MCF 10A (cell line): ENCODE measurements around the gene SLC6A17. TPM values are rescaled to one million over a fixed set of nuclear protein-coding genes. Genes with fewer than 3 reads are reported as not detected.

ENCODE experiments used
- BruUV-seq: library from RNA; stranded (reverse); fragments of 400-500 nt; replicated peaks from 2 replicates; lab custom pipeline; 2021; lab: Mats Ljungman, UMichigan
- CTCF ChIA-PET: fragments of 300-600 bp; sonication (Branson Sonifier 250); formaldehyde crosslinking; extraction: SDS; loops from one replicate; lab custom pipeline; 2021; ENCODE audit warnings: antibody characterized with exemption, inconsistent platforms; lab: Yijun Ruan, JAX
- POLR2A ChIA-PET: fragments of 300-600, 350-650 bp; sonication (Branson Sonifier 250); formaldehyde crosslinking; extraction: SDS; loops from one replicate; lab custom pipeline; 2020; ENCODE audit warnings: antibody characterized with exemption, inconsistent platforms; lab: Yijun Ruan, JAX
- DNase-seq: peaks from one replicate; pipeline ENCODE4 v3.0.0-alpha.2; 2018; ENCODE audit not compliant: unreplicated experiment
- H3K27ac Mint-ChIP-seq: one replicate; pipeline ENCODE4 v1.8.0; 2022; ENCODE audit warnings: mild to moderate bottlenecking, low read depth, mixed read lengths; ENCODE audit not compliant: unreplicated experiment
- H3K27me3 Mint-ChIP-seq: one replicate; pipeline ENCODE4 v1.8.0; 2022; ENCODE audit warnings: mixed read lengths; ENCODE audit not compliant: insufficient read depth, unreplicated experiment
- H3K36me3 Mint-ChIP-seq: one replicate; pipeline ENCODE4 v1.8.0; 2022; ENCODE audit warnings: mild to moderate bottlenecking, moderate library complexity, mixed read lengths; ENCODE audit not compliant: insufficient read depth, unreplicated experiment
- H3K4me1 Mint-ChIP-seq: one replicate; pipeline ENCODE4 v1.8.0; 2022; ENCODE audit warnings: mixed read lengths; ENCODE audit not compliant: insufficient read depth, unreplicated experiment
- H3K4me3 Mint-ChIP-seq: one replicate; pipeline ENCODE4 v1.8.0; 2022; ENCODE audit warnings: mild to moderate bottlenecking, moderate library complexity, mixed read lengths; ENCODE audit not compliant: unreplicated experiment
- H3K9me3 Mint-ChIP-seq: one replicate; pipeline ENCODE4 v1.8.0; 2022; ENCODE audit warnings: mixed read lengths; ENCODE audit not compliant: unreplicated experiment
- CTCF ChIP-seq: fragments of 200-600 bp; IDR thresholded peaks from one replicate; pipeline ENCODE4 v1.8.0; 2022; ENCODE audit warnings: antibody characterized with exemption, mild to moderate bottlenecking; ENCODE audit not compliant: unreplicated experiment
- intact Hi-C: fragments of 100-400 bp; cut with micrococcal nuclease; formaldehyde crosslinking; loops from 2 replicates; pipeline ENCODE4 v1.14.1; 2022
- total RNA-seq: library from RNA; stranded (reverse); gene quantifications from 2 replicates; pipeline ENCODE4 v1.2.3, GENCODE V29; 2022

Gene SLC6A17
- total RNA-seq, 1 experiment from 2014 or later: not detected

GRCh38 chr1:110228381-110228780 is 78.1 kb downstream of the SLC6A17 start:
- intact Hi-C loops: no loop called here
- ChIA-PET POLR2A (interaction anchor here (0.7 kb wide), 1 partner anchor 9 kb away, joined by 3 read pairs; no protein-coding TSS in a partner anchor), CTCF (interaction anchor here (0.5 to 2.3 kb wide), 11 partner anchors 9 to 329 kb away, joined by 3 to 11 read pairs (median 4); no protein-coding TSS in a partner anchor)
- Mint-ChIP-seq H3K27ac (no peak overlapping the region), H3K36me3 (no peaks in the 10 kb centered on the region), H3K27me3 (no peaks in the 10 kb centered on the region), H3K4me1 (peaks cover 16% of the 10 kb centered on the region), H3K4me3 (no peak overlapping the region), H3K9me3 (no peaks in the 10 kb centered on the region)
- TF ChIP-seq CTCF: no peak
- no TSS peak for BruUV-seq
- DNase-seq: no peak

- CTCF ChIA-PET: interaction anchor here (0.5 to 2.3 kb wide), 9 partner anchors 9 to 90 kb away, joined by 3 to 11 read pairs (median 4); no protein-coding TSS in a partner anchor
- DNase-seq: no peak
These were observed 78.6 kb downstream of the SLC6A17 start for GRCh38 chr1:110228869-110229268.

GRCh38 chr1:110229348-110230001 is 79.2 kb downstream of the SLC6A17 start:
- intact Hi-C loops: no loop called here
- H3K4me1 Mint-ChIP-seq: peaks cover 16% of the 10 kb centered on the region
- ChIA-PET POLR2A (no interaction called here), CTCF (interaction anchor here (0.7 to 2.0 kb wide), 4 partner anchors 10 to 41 kb away, joined by 3 to 10 read pairs (median 4); no protein-coding TSS in a partner anchor)
- TF ChIP-seq CTCF: no peak
- DNase-seq: peak; percentile 83
- no peaks in the 10 kb centered on the region for H3K9me3 Mint-ChIP-seq
- no TSS peak for BruUV-seq
- H3K27me3 Mint-ChIP-seq: no peaks in the 10 kb centered on the region
- no peaks in the 10 kb centered on the region for H3K36me3 Mint-ChIP-seq
- H3K4me3 Mint-ChIP-seq: peak overlapping the region; percentile 55
- H3K27ac Mint-ChIP-seq: peak overlapping the region; percentile 56

More at GRCh38 chr1:110228869-110229268, 78.6 kb downstream of the SLC6A17 start:
- Mint-ChIP-seq H3K36me3 (no peaks in the 10 kb centered on the region), H3K4me3 (peak overlapping the region; percentile 55), H3K4me1 (peaks cover 16% of the 10 kb centered on the region), H3K9me3 (no peaks in the 10 kb centered on the region), H3K27ac (peak overlapping the region; percentile 56), H3K27me3 (no peaks in the 10 kb centered on the region)
- POLR2A ChIA-PET: interaction anchor here (0.7 kb wide), 1 partner anchor 9 kb away, joined by 3 read pairs; no protein-coding TSS in a partner anchor
- no TSS peak for BruUV-seq
- intact Hi-C loops: no loop called here
- no peak for TF ChIP-seq CTCF

GRCh38 chr1:110230381-110231199 is 80.3 kb downstream of the SLC6A17 start:
- TF ChIP-seq CTCF: no peak
- H3K9me3 Mint-ChIP-seq: no peaks in the 10 kb centered on the region
- ChIA-PET POLR2A (no interaction called here), CTCF (interaction anchor here (0.6 to 0.7 kb wide), 2 partner anchors 125 to 182 kb away, joined by 3 read pairs; no protein-coding TSS in a partner anchor)
- no peaks in the 10 kb centered on the region for H3K27me3 Mint-ChIP-seq
- intact Hi-C loops: no loop called here
- H3K4me3 Mint-ChIP-seq: no peak overlapping the region
- no peaks in the 10 kb centered on the region for H3K36me3 Mint-ChIP-seq
- no peak for DNase-seq
- no TSS peak for BruUV-seq
- H3K27ac Mint-ChIP-seq: no peak overlapping the region
- H3K4me1 Mint-ChIP-seq: peaks cover 16% of the 10 kb centered on the region
